K562 (cell line): ENCODE measurements around the gene SNRNP70. TPM values are rescaled to one million over a fixed set of nuclear protein-coding genes. Genes with fewer than 3 reads are reported as not detected.
A peak's percentile ranks its signal among the peaks of the same experiment; 100 is the strongest.

Experiments used
- CBFA2T2 ChIP-seq: fragments of 450-650 bp; conservative IDR thresholded peaks from 2 replicates; pipeline ENCODE4 v1.6.1; 2017; ENCODE audit warnings: mild to moderate bottlenecking
- CSDE1 ChIP-seq, 2 experiments: fragments of 450-650 bp; IDR thresholded peaks; 2 replicates each; pipeline ENCODE4 v1.6.1; 2016; ENCODE audit warnings: mild to moderate bottlenecking in 1 of 2
- FOXJ3 ChIP-seq: sonication (generic); formaldehyde crosslinking; IDR thresholded peaks from 2 replicates; pipeline ENCODE4 v1.4.0; 2020; ENCODE audit warnings: mild to moderate bottlenecking, missing genetic modification reagents
- HNRNPH1 ChIP-seq: fragments of 200-400 bp; formaldehyde crosslinking; optimal IDR thresholded peaks from 2 replicates; pipeline ENCODE3; 2017; ENCODE audit warnings: low read depth, mild to moderate bottlenecking, low read length, moderate library complexity
- SLC30A9 ChIP-seq: fragments of 250-450 bp; sonication (Bioruptor Pico); IDR thresholded peaks from 2 replicates; pipeline ENCODE4 v1.8.0; 2022; ENCODE audit warnings: mild to moderate bottlenecking, moderate library complexity
- SMAD3 ChIP-seq: fragments of 450-650 bp; formaldehyde crosslinking; conservative IDR thresholded peaks from 2 replicates; pipeline ENCODE4 v1.4.0; 2020; ENCODE audit warnings: mild to moderate bottlenecking
- STAT5A ChIP-seq: IDR thresholded peaks from 2 replicates; pipeline ENCODE4 v1.6.1; 2012; ENCODE audit warnings: low read length, inconsistent platforms, borderline replicate concordance
- TCF7L2 ChIP-seq: fragments of 150-350 bp; IDR thresholded peaks from 2 replicates; pipeline ENCODE4 v1.6.1; 2016; ENCODE audit warnings: low read depth, mild to moderate bottlenecking, low read length, moderate library complexity
- ZNF217 ChIP-seq: sonication (generic); formaldehyde crosslinking; IDR thresholded peaks from 2 replicates; pipeline ENCODE4 v1.8.0; 2022; ENCODE audit warnings: mild to moderate bottlenecking, missing genetic modification reagents
- ZNF431 ChIP-seq: sonication (generic); formaldehyde crosslinking; IDR thresholded peaks from 2 replicates; pipeline ENCODE4 v1.8.0; 2022; ENCODE audit warnings: mild to moderate bottlenecking, missing genetic modification reagents
- polyA plus RNA-seq, 8 experiments: library from polyadenylated mRNA; depleted of rRNA in 4 of 8; stranded (reverse) in 5 of 8; unstranded in 3 of 8; fragments of >200 nt; fragmentation: Nextera tagmentation in 2 of 8; fragmentation: Illumina TruSeq in 1 of 8; extraction: Ambion mirVana in 2 of 8; extraction: Trizol in 1 of 8; gene quantifications; 2 replicates each; pipeline versions ENCODE4 v1.2.1 to v1.2.3, GENCODE V29; 2011 to 2014; ENCODE audit warnings: inconsistent platforms in 1 of 8, missing spikeins in 1 of 8
- total RNA-seq, 7 experiments: library from RNA; depleted of rRNA in 6 of 7; stranded (reverse); fragments of >200 nt in 6 of 7; fragmentation: Illumina TruSeq in 2 of 7; extraction: Trizol in 2 of 7; gene quantifications; 2 replicates each; pipeline versions ENCODE4 v1.2.1 to v1.2.3, GENCODE V29; 2011 to 2021; ENCODE audit warnings: low replicate concordance in 1 of 7
- TF ChIP-seq, protein P1 (sequence below): sonication (generic); formaldehyde crosslinking; IDR thresholded peaks from 2 replicates; pipeline ENCODE4 v1.8.1; 2023; ENCODE audit warnings: mild to moderate bottlenecking, missing genetic modification reagents
- TF ChIP-seq, protein P2 (sequence below), 2 experiments: fragments of 450-650 bp; IDR thresholded peaks; 2 replicates each; pipeline ENCODE4 v1.6.1; 2016
- TF ChIP-seq, protein P3 (sequence below): fragments of 250-450 bp; sonication (Bioruptor Pico); IDR thresholded peaks from 2 replicates; pipeline ENCODE4 v1.8.0; 2021; ENCODE audit warnings: moderate library complexity, mild to moderate bottlenecking, inconsistent platforms
- TF ChIP-seq, protein P4 (sequence below), 2 experiments: fragments of 450-650 bp in 1 of 2; sonication (generic) in 1 of 2; formaldehyde crosslinking; conservative IDR thresholded peaks; 2 replicates each; pipeline versions ENCODE4 v1.4.0 to v1.8.1; 2020 to 2022; ENCODE audit warnings: mild to moderate bottlenecking in 1 of 2, missing genetic modification reagents in 1 of 2
- TF ChIP-seq, protein P5 (sequence below): fragments of 450-650 bp; formaldehyde crosslinking; IDR thresholded peaks from 2 replicates; pipeline ENCODE4 v1.4.0; 2020; ENCODE audit warnings: mild to moderate bottlenecking, moderate library complexity
- TF ChIP-seq, protein P6 (sequence below), 2 experiments: IDR thresholded peaks; 2 replicates each; pipeline ENCODE4 v1.6.1; 2011; ENCODE audit warnings: borderline replicate concordance in 1 of 2, control low read depth in 1 of 2, low read depth in 1 of 2, low read length in 1 of 2, mild to moderate bottlenecking in 1 of 2, mixed read lengths in 1 of 2, moderate library complexity in 1 of 2; ENCODE audit not compliant: insufficient read depth in 1 of 2, insufficient read length in 1 of 2, poor library complexity in 1 of 2, severe bottlenecking in 1 of 2; ENCODE audit errors: extremely low read depth in 1 of 2

Gene SNRNP70
- total and polyA plus RNA-seq, 9 of the 15 experiments (the other 6 are each of a cell fraction or from before 2014, with no cell fraction given) = 2.8 to 496 (median 136) TPM

DNA sequence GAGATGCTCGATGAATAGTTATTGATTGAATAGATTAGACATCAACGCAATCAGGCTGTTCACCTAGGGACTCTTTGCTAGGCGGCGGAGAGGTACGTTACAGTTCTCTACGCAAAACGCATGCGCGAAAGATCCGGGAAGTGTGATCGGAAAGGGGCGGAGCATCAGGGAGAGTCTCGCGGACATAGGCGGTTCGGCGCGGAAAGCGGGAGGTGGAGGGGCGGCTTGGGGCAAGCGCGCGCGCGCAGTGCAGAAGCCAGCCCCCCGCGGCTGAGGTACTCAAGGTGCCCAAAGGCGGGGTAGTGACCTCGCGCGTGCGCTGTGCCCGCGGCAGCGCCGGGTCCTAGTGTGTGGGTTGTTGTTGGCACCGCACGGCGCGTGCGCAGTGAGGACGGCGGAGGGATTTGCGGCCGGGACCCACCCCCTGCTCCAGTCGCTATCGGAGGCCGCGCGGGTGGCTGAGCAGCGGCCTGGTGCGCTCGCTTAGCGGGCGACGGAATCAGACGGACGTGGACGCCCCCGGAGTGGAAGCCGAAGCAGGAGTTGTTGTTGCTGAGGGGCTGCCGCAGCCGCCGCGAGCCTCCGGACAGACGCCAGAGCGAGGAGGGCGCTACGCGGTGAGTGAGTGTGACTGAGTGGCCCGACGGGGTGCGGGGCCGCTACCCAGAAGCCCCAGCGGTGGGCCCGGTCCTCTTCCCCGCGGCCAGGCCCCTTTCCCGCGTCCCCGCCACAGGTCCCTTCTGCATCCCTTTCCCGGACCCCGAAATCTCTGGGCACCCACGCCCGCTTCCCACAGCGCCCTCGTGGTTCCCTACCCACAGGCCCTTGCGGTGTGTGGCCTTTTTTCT is at the start of gene SNRNP70 (continued):
- TF ChIP-seq, protein P1, sequence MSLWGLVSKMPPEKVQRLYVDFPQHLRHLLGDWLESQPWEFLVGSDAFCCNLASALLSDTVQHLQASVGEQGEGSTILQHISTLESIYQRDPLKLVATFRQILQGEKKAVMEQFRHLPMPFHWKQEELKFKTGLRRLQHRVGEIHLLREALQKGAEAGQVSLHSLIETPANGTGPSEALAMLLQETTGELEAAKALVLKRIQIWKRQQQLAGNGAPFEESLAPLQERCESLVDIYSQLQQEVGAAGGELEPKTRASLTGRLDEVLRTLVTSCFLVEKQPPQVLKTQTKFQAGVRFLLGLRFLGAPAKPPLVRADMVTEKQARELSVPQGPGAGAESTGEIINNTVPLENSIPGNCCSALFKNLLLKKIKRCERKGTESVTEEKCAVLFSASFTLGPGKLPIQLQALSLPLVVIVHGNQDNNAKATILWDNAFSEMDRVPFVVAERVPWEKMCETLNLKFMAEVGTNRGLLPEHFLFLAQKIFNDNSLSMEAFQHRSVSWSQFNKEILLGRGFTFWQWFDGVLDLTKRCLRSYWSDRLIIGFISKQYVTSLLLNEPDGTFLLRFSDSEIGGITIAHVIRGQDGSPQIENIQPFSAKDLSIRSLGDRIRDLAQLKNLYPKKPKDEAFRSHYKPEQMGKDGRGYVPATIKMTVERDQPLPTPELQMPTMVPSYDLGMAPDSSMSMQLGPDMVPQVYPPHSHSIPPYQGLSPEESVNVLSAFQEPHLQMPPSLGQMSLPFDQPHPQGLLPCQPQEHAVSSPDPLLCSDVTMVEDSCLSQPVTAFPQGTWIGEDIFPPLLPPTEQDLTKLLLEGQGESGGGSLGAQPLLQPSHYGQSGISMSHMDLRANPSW (CRISPR knock-in tag) = peak; percentile 34; the same call in 1 of the 2 replicates
- peak; percentile 26; the same call in 1 of the 2 replicates for TF ChIP-seq STAT5A
- TF ChIP-seq, protein P2, sequence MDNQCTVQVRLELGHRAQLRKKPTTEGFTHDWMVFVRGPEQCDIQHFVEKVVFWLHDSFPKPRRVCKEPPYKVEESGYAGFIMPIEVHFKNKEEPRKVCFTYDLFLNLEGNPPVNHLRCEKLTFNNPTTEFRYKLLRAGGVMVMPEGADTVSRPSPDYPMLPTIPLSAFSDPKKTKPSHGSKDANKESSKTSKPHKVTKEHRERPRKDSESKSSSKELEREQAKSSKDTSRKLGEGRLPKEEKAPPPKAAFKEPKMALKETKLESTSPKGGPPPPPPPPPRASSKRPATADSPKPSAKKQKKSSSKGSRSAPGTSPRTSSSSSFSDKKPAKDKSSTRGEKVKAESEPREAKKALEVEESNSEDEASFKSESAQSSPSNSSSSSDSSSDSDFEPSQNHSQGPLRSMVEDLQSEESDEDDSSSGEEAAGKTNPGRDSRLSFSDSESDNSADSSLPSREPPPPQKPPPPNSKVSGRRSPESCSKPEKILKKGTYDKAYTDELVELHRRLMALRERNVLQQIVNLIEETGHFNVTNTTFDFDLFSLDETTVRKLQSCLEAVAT (IDR thresholded peaks at IDR 0.05) = peak in 1 of 2 experiments; percentile 79; a peak in 1 of 4 replicates
- TF ChIP-seq, protein P3, sequence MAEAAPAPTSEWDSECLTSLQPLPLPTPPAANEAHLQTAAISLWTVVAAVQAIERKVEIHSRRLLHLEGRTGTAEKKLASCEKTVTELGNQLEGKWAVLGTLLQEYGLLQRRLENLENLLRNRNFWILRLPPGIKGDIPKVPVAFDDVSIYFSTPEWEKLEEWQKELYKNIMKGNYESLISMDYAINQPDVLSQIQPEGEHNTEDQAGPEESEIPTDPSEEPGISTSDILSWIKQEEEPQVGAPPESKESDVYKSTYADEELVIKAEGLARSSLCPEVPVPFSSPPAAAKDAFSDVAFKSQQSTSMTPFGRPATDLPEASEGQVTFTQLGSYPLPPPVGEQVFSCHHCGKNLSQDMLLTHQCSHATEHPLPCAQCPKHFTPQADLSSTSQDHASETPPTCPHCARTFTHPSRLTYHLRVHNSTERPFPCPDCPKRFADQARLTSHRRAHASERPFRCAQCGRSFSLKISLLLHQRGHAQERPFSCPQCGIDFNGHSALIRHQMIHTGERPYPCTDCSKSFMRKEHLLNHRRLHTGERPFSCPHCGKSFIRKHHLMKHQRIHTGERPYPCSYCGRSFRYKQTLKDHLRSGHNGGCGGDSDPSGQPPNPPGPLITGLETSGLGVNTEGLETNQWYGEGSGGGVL (CRISPR knock-in tag) = no peak
- TF ChIP-seq, protein P4, sequence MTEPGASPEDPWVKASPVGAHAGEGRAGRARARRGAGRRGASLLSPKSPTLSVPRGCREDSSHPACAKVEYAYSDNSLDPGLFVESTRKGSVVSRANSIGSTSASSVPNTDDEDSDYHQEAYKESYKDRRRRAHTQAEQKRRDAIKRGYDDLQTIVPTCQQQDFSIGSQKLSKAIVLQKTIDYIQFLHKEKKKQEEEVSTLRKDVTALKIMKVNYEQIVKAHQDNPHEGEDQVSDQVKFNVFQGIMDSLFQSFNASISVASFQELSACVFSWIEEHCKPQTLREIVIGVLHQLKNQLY (CRISPR knock-in tag; conservative IDR thresholded peaks at IDR 0.05) = 0 out of 4 replicates have a peak, but pooled peaks of 1 of the 2 experiments have one; percentile 68
- TF ChIP-seq, protein P5, sequence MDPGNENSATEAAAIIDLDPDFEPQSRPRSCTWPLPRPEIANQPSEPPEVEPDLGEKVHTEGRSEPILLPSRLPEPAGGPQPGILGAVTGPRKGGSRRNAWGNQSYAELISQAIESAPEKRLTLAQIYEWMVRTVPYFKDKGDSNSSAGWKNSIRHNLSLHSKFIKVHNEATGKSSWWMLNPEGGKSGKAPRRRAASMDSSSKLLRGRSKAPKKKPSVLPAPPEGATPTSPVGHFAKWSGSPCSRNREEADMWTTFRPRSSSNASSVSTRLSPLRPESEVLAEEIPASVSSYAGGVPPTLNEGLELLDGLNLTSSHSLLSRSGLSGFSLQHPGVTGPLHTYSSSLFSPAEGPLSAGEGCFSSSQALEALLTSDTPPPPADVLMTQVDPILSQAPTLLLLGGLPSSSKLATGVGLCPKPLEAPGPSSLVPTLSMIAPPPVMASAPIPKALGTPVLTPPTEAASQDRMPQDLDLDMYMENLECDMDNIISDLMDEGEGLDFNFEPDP = 0 out of 2 replicates have a peak, but pooled peaks have one; percentile 86
- no peak for TF ChIP-seq ZNF431 (CRISPR knock-in tag)
- TF ChIP-seq ZNF217 (CRISPR knock-in tag) = no peak
- no peak for TF ChIP-seq FOXJ3 (CRISPR knock-in tag)
- no peak for TF ChIP-seq TCF7L2
- TF ChIP-seq, protein P6, sequence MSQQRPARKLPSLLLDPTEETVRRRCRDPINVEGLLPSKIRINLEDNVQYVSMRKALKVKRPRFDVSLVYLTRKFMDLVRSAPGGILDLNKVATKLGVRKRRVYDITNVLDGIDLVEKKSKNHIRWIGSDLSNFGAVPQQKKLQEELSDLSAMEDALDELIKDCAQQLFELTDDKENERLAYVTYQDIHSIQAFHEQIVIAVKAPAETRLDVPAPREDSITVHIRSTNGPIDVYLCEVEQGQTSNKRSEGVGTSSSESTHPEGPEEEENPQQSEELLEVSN (IDR thresholded peaks at IDR 0.05; ENCODE audit: borderline replicate concordance in 1 of 2, extremely low read depth in 1 of 2, insufficient read depth in 1 of 2, insufficient read length in 1 of 2, low read depth in 1 of 2, low read length in 1 of 2, poor library complexity in 1 of 2, severe bottlenecking in 1 of 2) = peak; percentile 70 to 71
- TF ChIP-seq SLC30A9 = no peak
- no peak for TF ChIP-seq HNRNPH1
- TF ChIP-seq SMAD3 (CRISPR knock-in tag) = no peak
- no peak for TF ChIP-seq CSDE1 (IDR thresholded peaks at IDR 0.05)
- TF ChIP-seq CBFA2T2 = no peak
